ENCODE data around the gene MAML1.

MAML1 gene

GRCh38 chr5:179824745-179825112 lies 92.1 kb downstream of the MAML1 start:
- DNase-seq (ENCODE audit: low read depth) = no peak

DNA sequence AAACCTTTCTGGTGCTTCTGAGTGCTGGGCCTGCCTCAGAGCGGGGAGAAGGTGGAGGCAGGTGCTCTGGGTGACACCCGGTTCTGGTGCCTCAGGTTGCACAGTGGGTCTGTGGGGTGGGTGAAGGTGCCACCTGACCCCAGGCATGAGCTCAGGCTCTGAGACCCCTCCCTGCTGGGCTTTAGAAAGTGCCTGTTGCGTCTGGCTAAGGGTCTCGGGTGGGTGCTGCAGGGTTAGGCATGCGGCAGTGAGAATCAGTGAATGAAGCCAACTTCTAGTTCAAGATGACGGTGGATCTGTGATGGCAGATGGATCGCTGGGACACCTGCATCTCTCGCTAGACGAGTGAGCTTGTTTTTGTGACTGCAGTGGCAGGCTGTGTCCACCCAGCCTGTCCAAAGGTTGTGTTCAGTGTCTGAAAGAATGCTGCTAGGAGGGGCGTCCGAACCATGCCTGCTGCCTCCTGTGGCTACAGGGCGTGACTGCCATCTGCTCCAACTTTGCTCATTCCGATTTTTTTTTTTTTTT lies 93.1 kb downstream of the MAML1 start:
- no peak for DNase-seq (ENCODE audit: low read depth)

All from ELR (cell line).